Naive thymus-derived CD8-positive, alpha-beta T cell (primary cell): ENCODE data around the gene LIFR. TPM values are rescaled to one million over a fixed set of nuclear protein-coding genes. Genes with fewer than 3 reads are reported as not detected.

Source experiments
- ATAC-seq, 2 donors: fragments of 150-1000 bp; cut with Tn5 transposase in 1 of 2; sonication (Bioruptor Pico), chemical (Tn5 transposase) in 1 of 2; 1 replicate in 1 of 2; 2 replicates in 1 of 2; pipeline ENCODE4 v1.10.0; 2021; ENCODE audit warnings: mild to moderate bottlenecking in 2 of 2, moderate library complexity in 2 of 2
- POLR2A ChIA-PET: fragments of 350-600 bp; sonication (Branson Sonifier 250); formaldehyde crosslinking; loops from one replicate; lab custom pipeline; 2021; ENCODE audit warnings: antibody characterized with exemption; lab: Charles Lee
- DNase-seq, 10 donors: peaks; one replicate each; pipeline versions ENCODE4 v3.0.0 to v3.0.0-alpha.2; 2020 to 2022
- H3K27ac Mint-ChIP-seq, 10 donors: one replicate each; pipeline ENCODE4 v1.8.0; 2020 to 2022; ENCODE audit warnings: mild to moderate bottlenecking in 10 of 10, mixed read lengths in 10 of 10, moderate library complexity in 4 of 10, inconsistent platforms in 1 of 10
- H3K27me3 Mint-ChIP-seq, 5 donors: one replicate each; pipeline ENCODE4 v1.8.0; 2021 to 2022; ENCODE audit warnings: mixed read lengths in 5 of 5
- H3K36me3 Mint-ChIP-seq, 3 donors: one replicate each; pipeline ENCODE4 v1.8.0; 2020 to 2022; ENCODE audit warnings: mixed read lengths in 3 of 3, mild to moderate bottlenecking in 2 of 3, inconsistent platforms in 1 of 3
- H3K4me1 Mint-ChIP-seq, 4 donors: one replicate each; pipeline ENCODE4 v1.8.0; 2021 to 2022; ENCODE audit warnings: mixed read lengths in 4 of 4
- H3K4me3 Mint-ChIP-seq, 10 donors: one replicate each; pipeline ENCODE4 v1.8.0; 2020 to 2022; ENCODE audit warnings: mild to moderate bottlenecking in 10 of 10, mixed read lengths in 10 of 10, moderate library complexity in 6 of 10, inconsistent platforms in 1 of 10
- H3K9me3 Mint-ChIP-seq, 9 donors: one replicate each; pipeline ENCODE4 v1.8.0; 2020 to 2022; ENCODE audit warnings: mixed read lengths in 9 of 9, mild to moderate bottlenecking in 3 of 9, inconsistent platforms in 1 of 9, moderate library complexity in 1 of 9
- polyA plus RNA-seq, 3 donors: library from polyadenylated mRNA; unstranded; fragments of 300-500 nt; fragmentation: Illumina TruSeq; gene quantifications; one replicate each; pipeline ENCODE4 v1.2.3, GENCODE V29; 2021
- total RNA-seq, 8 experiments: library from RNA in 2 of 8; stranded (reverse) in 2 of 8; gene quantifications; one replicate each; pipeline ENCODE4 v1.2.3 and lab custom pipeline; 2021 to 2026

The LIFR gene
- total and polyA plus RNA-seq, 5 experiments from 2014 or later: not detected

GRCh38 chr5:38537505-38537904 lies 18.9 kb downstream of the LIFR start:
- no peaks in the 10 kb centered on the region for H3K9me3 Mint-ChIP-seq
- POLR2A ChIA-PET: no interaction called here
- no peak for ATAC-seq
- H3K27me3 Mint-ChIP-seq: peaks cover 7 to 27% (median 19%) of the 10 kb centered on the region in 5 donors
- no peak overlapping the region for H3K4me3 Mint-ChIP-seq
- no peaks in the 10 kb centered on the region for H3K4me1 Mint-ChIP-seq
- H3K27ac Mint-ChIP-seq: no peak overlapping the region
- no peak for DNase-seq
- H3K36me3 Mint-ChIP-seq: no peaks in the 10 kb centered on the region

DNA sequence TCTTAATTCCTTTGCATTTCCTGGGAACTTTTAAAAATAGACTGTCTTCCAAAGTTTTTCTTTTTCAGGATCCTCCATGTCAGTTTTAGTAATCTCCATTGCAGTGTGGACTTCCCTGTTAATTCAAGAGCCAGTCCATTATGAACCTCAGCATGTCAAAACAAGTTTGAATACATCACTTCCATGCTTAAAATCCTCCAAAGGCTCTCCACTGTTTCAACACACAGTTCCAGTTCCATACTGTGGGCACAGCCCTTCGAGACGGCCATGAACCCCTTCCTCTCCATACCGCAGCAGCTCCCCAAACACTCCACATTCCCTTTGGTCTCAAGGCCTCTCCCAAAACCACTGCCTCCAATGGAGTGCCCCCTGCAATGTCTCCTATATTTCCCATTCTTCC lies 19.5 kb downstream of the LIFR start:
- Mint-ChIP-seq H3K36me3 (no peaks in the 10 kb centered on the region), H3K4me3 (no peak overlapping the region), H3K4me1 (no peaks in the 10 kb centered on the region), H3K27me3 (peaks cover 7 to 27% (median 19%) of the 10 kb centered on the region in 5 donors), H3K27ac (no peak overlapping the region), H3K9me3 (no peaks in the 10 kb centered on the region)
- POLR2A ChIA-PET: no interaction called here
- ATAC-seq (no peak), DNase-seq (no peak)

- H3K27me3 Mint-ChIP-seq: peaks cover 9 to 27% (median 18%) of the 10 kb centered on the region in 5 donors
- no peak overlapping the region for H3K4me3 Mint-ChIP-seq
- no peak overlapping the region for H3K27ac Mint-ChIP-seq
- H3K36me3 Mint-ChIP-seq: no peaks in the 10 kb centered on the region
- POLR2A ChIA-PET: no interaction called here
- ATAC-seq (no peak), DNase-seq (no peak)
- peaks cover 0 to 3% (median 0%) of the 10 kb centered on the region in 9 donors for H3K9me3 Mint-ChIP-seq
- no peaks in the 10 kb centered on the region for H3K4me1 Mint-ChIP-seq
Observed at GRCh38 chr5:38535845-38536244, 20.6 kb downstream of the LIFR start.

- POLR2A ChIA-PET: no interaction called here
- DNase-seq (no peak), ATAC-seq (no peak)
- Mint-ChIP-seq H3K27ac (no peak overlapping the region), H3K36me3 (no peaks in the 10 kb centered on the region), H3K4me3 (no peak overlapping the region), H3K27me3 (peaks cover 9 to 27% (median 19%) of the 10 kb centered on the region in 5 donors), H3K4me1 (no peaks in the 10 kb centered on the region), H3K9me3 (peaks cover 0 to 3% (median 0%) of the 10 kb centered on the region in 9 donors)
Observed at GRCh38 chr5:38535248-38535750, 21.1 kb downstream of the LIFR start.

GRCh38 chr5:38534156-38534453 lies 22.3 kb downstream of the LIFR start:
- Mint-ChIP-seq H3K27ac (no peak overlapping the region), H3K4me1 (no peaks in the 10 kb centered on the region), H3K9me3 (peaks cover 0 to 3% (median 0%) of the 10 kb centered on the region in 9 donors), H3K27me3 (peaks cover 9 to 32% (median 17%) of the 10 kb centered on the region in 5 donors), H3K4me3 (no peak overlapping the region), H3K36me3 (no peaks in the 10 kb centered on the region)
- no peak for DNase-seq
- POLR2A ChIA-PET: no interaction called here
- ATAC-seq: no peak

DNA sequence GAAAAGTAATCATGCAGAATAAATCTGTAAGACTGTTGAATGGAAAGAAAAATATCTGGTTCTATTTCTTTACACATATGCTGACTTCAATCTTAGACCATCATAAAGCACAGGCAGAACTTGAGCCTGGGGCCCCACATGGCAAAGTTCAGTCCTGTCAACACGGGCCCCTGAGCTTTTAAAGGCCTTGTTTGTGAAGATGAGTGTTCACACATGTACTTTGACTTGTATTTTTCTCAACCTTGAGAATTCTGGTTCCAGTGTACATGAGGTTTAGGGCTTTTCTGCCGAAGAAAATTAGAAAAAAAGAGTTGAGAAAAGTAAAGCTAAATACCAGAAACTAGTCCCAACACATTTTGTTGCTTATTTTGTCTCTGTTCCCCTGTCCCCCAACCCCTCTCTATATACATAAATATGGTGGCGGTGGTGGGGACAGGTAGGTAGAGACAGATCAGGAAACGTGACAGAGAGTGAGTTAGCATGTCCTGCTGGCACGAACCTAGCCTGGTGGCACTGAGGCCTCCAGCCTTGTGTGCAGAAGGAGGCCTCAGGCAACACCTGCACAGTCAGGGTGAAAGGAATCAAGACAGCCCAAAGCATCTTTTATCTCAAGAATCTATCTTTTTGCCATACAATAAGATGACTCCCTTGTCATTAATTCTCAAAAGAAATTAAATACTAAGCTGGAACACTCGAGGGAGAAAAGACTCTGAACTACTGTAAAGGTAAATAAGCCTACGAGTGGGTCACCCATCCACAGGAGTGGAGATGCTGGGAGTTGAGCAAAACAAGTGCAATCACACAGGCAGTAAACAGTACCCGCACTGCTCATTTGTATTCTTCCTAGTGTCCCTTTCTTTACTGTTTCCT lies 22.9 kb downstream of the LIFR start:
- Mint-ChIP-seq H3K36me3 (no peaks in the 10 kb centered on the region), H3K27me3 (peaks cover 8 to 28% (median 14%) of the 10 kb centered on the region in 5 donors), H3K9me3 (peaks cover 0 to 3% (median 0%) of the 10 kb centered on the region in 9 donors), H3K4me3 (no peak overlapping the region), H3K4me1 (no peaks in the 10 kb centered on the region), H3K27ac (no peak overlapping the region)
- ATAC-seq: no peak
- POLR2A ChIA-PET: no interaction called here
- no peak for DNase-seq

- Mint-ChIP-seq H3K4me3 (no peak overlapping the region), H3K27ac (no peak overlapping the region), H3K27me3 (peaks cover 9 to 28% (median 16%) of the 10 kb centered on the region in 5 donors), H3K9me3 (peaks cover 0 to 3% (median 0%) of the 10 kb centered on the region in 9 donors), H3K4me1 (peaks cover 0 to 5% (median 2%) of the 10 kb centered on the region in 4 donors), H3K36me3 (no peaks in the 10 kb centered on the region)
- POLR2A ChIA-PET: no interaction called here
- no peak for DNase-seq
- ATAC-seq: no peak
Observed at GRCh38 chr5:38532165-38532669, 24.2 kb downstream of the LIFR start.

DNA sequence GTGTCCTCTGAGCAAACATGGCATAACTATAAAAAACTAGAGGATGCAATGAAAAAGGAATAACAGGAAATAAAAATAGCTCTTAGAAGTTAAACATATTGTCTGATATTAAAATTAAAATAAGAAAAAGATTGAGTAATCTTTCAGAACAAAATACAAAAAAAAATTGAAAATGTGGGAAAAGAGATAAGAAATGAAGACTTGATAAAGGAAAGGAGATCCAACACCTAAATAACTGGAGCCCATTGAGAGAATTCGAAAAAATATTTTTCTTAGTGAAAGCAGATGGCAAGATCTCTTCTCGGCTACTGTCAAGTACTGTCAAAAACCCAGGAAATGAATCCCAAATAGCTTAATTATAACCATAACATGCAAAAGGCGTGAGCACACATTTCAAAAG lies 24.9 kb downstream of the LIFR start:
- H3K27me3 Mint-ChIP-seq: peaks cover 6 to 24% (median 12%) of the 10 kb centered on the region in 5 donors
- peaks cover 0 to 5% (median 2%) of the 10 kb centered on the region in 4 donors for H3K4me1 Mint-ChIP-seq
- H3K4me3 Mint-ChIP-seq: no peak overlapping the region
- POLR2A ChIA-PET: no interaction called here
- no peak overlapping the region for H3K27ac Mint-ChIP-seq
- no peaks in the 10 kb centered on the region for H3K36me3 Mint-ChIP-seq
- ATAC-seq: no peak
- peaks cover 0 to 3% (median 0%) of the 10 kb centered on the region in 9 donors for H3K9me3 Mint-ChIP-seq
- DNase-seq: no peak

DNA sequence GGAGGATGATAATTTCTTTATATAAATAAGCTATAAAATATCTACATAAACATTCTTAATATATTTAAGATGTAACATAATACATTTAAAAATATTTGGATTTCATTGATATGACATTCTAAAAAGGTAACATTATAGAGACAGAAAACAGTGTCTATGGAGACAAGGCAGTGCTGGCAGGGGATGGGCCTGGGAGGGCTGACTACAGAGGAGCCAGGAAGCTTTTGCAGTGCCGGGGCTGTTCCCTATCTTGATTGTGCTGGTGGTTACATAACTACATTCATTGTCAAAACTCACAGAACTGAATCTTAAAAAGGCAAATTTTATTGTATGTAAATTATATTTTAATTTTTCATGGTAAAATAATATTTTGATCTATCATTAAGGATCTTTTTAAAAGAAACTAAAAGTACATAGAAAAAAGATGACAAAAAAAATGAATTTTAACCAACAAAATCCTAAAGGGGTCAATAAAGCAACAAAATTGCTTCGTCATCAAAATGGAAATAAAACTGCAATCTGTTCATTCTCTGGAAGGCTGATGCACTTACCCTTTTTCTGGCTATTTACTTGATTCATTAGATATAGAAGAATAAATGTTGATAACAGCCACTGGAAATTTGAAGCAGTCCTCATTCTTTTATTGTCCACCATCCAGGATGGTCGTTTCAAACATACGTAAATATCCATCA lies 26.3 kb downstream of the LIFR start:
- DNase-seq (no peak), ATAC-seq (no peak)
- Mint-ChIP-seq H3K27me3 (peaks cover 9 to 33% (median 12%) of the 10 kb centered on the region in 5 donors), H3K4me1 (peaks cover 0 to 5% (median 2%) of the 10 kb centered on the region in 4 donors), H3K27ac (no peak overlapping the region), H3K4me3 (no peak overlapping the region), H3K36me3 (no peaks in the 10 kb centered on the region), H3K9me3 (peaks cover 0 to 3% (median 0%) of the 10 kb centered on the region in 9 donors)
- POLR2A ChIA-PET: no interaction called here

GRCh38 chr5:38528162-38528703 lies 28.2 kb downstream of the LIFR start:
- peaks cover 0 to 3% (median 0%) of the 10 kb centered on the region in 9 donors for H3K9me3 Mint-ChIP-seq
- H3K4me3 Mint-ChIP-seq: no peak overlapping the region
- DNase-seq: no peak
- POLR2A ChIA-PET: no interaction called here
- H3K27ac Mint-ChIP-seq: no peak overlapping the region
- peaks cover 19 to 51% (median 25%) of the 10 kb centered on the region in 5 donors for H3K27me3 Mint-ChIP-seq
- ATAC-seq: no peak
- peaks cover 0 to 5% (median 2%) of the 10 kb centered on the region in 4 donors for H3K4me1 Mint-ChIP-seq
- H3K36me3 Mint-ChIP-seq: no peaks in the 10 kb centered on the region

- Mint-ChIP-seq H3K27me3 (peaks cover 19 to 55% (median 27%) of the 10 kb centered on the region in 5 donors), H3K4me3 (no peak overlapping the region), H3K36me3 (no peaks in the 10 kb centered on the region), H3K27ac (no peak overlapping the region), H3K9me3 (peaks cover 0 to 3% (median 0%) of the 10 kb centered on the region in 9 donors), H3K4me1 (peaks cover 0 to 5% (median 2%) of the 10 kb centered on the region in 4 donors)
- POLR2A ChIA-PET: no interaction called here
- ATAC-seq (no peak), DNase-seq (no peak)
Observed at GRCh38 chr5:38527475-38527874, 29.0 kb downstream of the LIFR start.

GRCh38 chr5:38524022-38524421 lies 32.4 kb downstream of the LIFR start:
- Mint-ChIP-seq H3K9me3 (peaks cover 0 to 5% (median 0%) of the 10 kb centered on the region in 9 donors), H3K27me3 (peaks cover 21 to 63% (median 34%) of the 10 kb centered on the region in 5 donors), H3K4me3 (no peak overlapping the region), H3K4me1 (peaks cover 0 to 5% (median 2%) of the 10 kb centered on the region in 4 donors), H3K27ac (no peak overlapping the region), H3K36me3 (no peaks in the 10 kb centered on the region)
- POLR2A ChIA-PET: no interaction called here
- DNase-seq (no peak), ATAC-seq (no peak)
